Fibroblast of skin of back (primary cell): ENCODE measurements around the gene APPBP2. TPM values are rescaled to one million over a fixed set of nuclear protein-coding genes. Genes with fewer than 3 reads are reported as not detected.
"Not testable (repeated sequence)": the region's sequence is repeated elsewhere in the genome, so short reads cannot be mapped to it uniquely, and the experiment has no call there.

Experiments
- DNase-seq: peaks from one replicate; pipeline ENCODE4 v3.0.0-alpha.2; 2013
- polyA plus RNA-seq, 2 experiments: library from polyadenylated mRNA; unstranded; fragments of 120-200 nt; gene quantifications; one replicate each; pipeline ENCODE4 v1.2.1, GENCODE V29; 2013; ENCODE audit not compliant: insufficient read length in 2 of 2

APPBP2 gene
- polyA plus RNA-seq (2013, experiment 1 of 2; ENCODE audit: insufficient read length): 23.3 TPM
- polyA plus RNA-seq (2013, experiment 2 of 2; ENCODE audit: insufficient read length): 20.7 TPM

DNA sequence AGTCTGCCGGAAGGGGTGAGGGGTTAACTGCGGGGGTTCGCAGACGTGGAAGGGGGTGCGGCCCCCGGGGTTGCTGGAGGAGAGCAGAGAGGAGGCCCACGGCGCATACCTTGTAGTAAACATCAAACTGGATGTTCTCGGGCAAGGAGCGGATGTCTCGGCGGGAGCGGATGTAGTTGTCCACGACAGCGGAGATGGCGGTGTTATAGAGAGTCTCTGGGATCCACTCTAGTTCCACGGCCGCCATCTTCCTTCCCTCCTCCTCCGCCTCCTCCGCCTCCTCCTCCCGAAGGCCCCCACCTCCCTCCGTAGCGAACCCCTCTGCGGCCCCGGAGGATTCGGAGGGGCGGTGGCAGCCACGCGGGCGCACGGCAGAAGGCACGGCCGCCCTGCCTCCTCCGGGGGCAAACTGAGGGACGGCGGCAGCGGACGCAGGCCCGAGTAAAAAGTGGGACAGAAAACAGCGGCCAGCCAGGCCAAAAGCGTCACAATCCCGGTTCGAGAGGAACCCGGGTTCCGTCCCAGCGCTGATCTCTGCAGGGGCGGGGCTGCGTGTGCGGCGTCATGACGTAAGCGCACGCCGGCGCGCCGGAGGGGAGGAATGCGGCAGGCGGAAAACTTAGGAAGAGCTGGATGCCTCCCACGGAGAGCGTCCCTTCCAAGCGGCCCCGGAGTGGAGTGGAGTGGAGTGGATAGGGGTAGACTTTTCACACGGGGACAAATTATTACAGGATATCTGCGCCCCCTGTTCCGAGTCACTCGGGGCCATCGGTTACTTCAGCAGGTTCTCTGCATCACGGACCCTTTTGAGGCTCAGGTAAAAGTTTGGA, at the start of gene APPBP2:
TSS of gene APPBP2 (minus strand) at position 558 of the 830 bp plus-strand sequence. CDS start at position 247, 311 bp downstream.
- DNase-seq: peak; percentile 89

DNA sequence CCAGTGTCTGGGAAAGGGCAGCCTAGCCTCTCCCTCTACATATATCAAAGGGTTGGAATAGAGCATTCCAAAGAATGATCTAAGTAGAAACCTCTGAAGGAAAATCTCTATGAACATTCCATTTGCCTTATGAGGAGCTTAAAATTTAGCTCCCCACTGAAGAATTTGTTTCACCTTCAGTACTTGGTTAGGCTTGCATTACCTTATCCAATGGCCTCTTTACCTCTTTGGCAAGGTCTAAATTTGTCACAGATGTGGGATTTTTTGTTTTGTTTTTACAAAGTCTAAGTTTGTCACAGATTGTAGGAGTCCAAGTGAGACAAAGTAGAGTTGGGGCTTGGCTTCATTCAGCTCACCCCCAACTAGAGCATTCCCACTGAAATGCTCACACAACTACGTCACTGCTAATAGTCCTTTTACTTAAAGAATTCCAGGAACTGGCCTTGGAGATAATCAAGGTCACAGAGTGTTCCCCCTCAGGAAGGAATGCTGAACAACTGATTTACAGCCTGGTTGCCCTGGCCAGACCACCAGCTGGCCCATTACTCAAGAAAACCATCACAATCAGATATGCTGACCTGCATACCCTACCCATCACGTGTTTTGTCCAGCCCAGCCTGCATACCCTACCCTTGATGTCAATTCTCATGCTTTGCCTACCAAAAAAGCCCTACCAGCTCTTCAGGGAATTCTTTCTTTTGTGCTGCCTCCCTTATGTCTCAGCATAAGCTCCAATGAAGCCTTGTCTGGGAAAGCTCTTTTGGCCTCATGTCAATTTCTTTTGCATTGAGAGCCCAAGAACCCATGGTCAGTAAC, 47.4 kb upstream of the APPBP2 start:
- DNase-seq: peak; percentile 78

GRCh38 chr17:60565233-60565632, 39.2 kb upstream of the APPBP2 start:
- no peak for DNase-seq

GRCh38 chr17:60563743-60564142, 37.7 kb upstream of the APPBP2 start:
- DNase-seq: no peak

- no peak for DNase-seq
Measured at GRCh38 chr17:60562421-60562820, 36.4 kb upstream of the APPBP2 start.

DNA sequence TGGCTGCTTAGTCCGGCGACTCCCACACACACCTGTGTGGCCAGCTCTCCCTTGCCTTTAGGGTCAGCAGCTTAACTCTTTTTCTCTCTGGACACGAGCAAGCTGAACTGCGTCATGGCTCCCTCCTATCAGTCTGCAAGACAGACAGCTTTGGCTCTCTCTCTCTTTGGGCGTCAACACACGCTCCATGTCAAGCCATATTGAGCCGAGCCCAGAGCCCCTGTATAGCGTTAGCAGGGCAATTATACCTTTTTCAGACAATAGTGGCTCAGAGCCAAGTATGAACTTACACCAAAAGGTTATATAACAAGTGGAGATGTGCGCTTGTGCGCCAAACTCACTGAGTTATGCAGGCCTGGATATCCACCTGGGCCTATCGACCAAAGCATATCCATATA, 34.8 kb upstream of the APPBP2 start:
- DNase-seq: no peak

DNA sequence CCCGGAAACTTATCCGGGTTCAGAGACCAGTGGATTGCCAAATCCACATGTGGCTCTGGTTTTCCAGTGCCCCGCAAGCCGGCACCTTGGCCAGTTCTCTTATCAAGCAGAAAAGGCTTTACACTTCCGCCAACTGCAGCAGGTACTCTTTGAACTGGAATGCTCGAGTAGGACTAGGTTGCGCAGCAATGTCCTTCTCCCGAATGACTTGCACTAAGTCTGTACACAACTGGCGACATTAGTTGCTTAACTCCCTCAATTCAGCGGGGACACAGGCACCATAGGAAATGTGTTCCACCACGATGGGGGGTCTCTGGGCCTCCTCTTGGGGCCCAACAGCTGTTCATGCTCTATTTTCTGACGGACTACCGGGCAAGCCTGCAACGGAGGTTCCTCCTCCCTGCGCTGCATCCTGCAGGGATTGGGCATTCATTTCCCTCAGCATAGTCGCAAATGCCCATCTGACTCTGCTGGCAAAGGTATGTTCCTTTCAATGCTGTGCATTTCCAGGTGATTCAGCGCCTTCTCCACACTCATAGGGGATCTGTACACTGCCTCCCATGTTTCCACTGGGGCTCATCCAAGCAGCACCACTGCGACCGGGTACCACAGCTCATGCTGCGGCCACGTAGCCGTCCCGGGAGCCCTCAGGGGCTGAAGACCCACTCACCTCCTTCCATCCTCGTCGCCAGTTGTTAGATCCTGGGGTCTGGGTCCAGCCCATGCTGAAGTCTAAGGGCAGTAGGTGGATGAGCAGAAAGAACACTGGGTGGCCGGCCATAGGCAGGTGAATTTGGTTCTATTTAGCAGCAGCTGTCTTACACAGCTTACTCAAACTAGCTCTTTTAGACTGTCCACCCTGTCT, 34.2 kb upstream of the APPBP2 start:
- no peak for DNase-seq

- DNase-seq: no peak
Measured at GRCh38 chr17:60559659-60559994, 33.6 kb upstream of the APPBP2 start.

- DNase-seq: no peak
Measured at GRCh38 chr17:60557805-60558204, 31.8 kb upstream of the APPBP2 start.

DNA sequence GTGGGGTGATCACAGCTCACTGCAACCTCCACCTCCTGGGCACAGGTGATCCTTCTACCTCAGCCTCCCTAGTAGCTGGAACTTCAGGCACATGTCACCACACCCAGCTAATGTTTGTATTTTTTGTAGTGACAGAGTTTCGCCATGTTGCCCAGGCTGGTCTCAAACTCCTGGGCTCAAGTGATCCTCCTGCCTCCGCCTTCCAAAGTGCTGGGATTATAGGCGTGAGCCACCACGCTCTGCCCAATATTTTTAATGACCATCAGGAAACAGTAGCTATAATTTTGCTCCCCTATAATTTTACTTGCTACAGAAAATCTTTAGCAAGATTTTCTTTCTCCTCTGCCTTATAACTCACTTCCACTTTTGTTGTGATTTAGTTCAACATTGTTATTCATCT, 29.7 kb upstream of the APPBP2 start:
- DNase-seq: no peak

DNA sequence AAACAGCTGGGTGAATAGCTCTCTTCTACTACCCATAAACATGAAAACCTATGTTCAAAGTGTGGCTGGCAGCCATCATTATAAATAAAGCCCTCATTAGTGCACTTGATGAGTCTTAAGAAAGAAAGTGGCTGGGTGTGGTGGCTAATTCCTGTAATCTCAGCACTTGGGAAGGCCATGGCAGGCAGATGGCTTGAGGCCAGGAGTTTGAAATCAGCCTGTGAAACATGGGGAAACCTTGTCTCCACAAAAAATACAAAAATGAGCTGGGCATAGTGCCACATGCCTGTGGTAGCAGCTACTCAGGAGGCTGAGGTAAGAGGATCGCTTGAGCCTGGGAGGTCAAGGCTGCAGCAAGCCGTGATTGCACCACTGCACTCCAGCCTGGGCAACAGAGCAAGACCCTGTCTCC, 28.3 kb upstream of the APPBP2 start:
- peak; percentile 83 for DNase-seq

- DNase-seq: not testable (repeated sequence)
Measured at GRCh38 chr17:60552255-60552654, 26.2 kb upstream of the APPBP2 start.

DNA sequence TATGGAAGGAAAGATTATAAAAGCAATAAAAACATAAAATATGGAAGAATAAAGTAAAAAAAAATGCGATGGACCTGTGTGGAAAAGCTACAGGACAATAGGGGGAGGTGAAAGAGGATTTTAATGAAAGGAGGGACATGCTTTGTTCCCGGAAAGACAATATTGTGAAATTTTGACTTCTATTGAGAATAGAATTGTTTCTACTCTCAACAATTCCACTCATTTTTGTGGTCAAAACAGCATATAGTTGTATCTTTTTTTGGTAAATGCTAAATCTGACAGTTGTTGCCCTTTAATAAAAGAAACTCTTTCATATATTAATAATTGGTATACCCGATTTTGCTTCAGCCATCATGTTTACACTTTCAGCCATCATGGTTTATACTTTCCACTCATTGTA, 22.9 kb upstream of the APPBP2 start:
- peak; percentile 37 for DNase-seq

GRCh38 chr17:60545465-60546191, 19.6 kb upstream of the APPBP2 start:
- no peak for DNase-seq

DNA sequence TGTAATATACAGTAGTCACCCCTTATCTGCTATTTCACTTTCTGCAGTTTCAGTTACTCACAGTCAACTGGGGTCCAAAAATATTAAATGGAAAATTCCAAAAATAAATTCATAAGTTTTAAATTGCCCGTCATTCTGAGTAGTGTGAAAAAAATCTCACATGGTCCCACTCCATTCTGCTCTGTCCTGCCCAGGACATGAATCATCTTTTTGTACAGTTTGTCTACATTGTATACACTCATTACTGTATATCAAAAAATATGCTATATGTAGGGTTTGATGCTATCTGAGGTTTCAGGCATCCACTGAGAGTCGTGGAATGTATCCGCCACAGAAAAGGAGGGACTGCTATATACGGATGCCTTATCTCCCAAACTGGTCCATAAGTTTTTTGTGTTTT, 16.0 kb upstream of the APPBP2 start:
- peak; percentile 78 for DNase-seq

- no peak for DNase-seq
Measured at GRCh38 chr17:60540460-60540859, 14.4 kb upstream of the APPBP2 start.

GRCh38 chr17:60539807-60540206, 13.8 kb upstream of the APPBP2 start:
- DNase-seq: no peak

DNA sequence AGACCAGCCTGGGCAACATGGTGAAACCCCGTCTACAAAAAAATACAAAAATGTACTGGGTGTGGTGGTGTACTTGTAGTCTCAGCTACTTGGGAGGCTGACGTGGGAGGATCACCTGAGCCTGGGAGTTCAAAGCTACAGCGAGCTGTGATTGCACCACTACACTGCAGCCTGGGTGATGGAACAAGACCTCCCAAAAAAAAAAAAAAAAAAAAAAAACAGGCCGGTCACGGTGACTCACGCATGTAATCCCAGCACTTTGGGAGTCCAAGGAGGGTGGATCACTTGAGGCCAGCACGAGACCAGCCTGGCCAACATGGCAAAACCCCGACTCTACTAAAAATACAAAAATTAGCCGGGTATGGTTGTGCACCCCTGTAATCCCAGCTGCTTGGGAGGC, 12.7 kb upstream of the APPBP2 start:
- DNase-seq: no peak

GRCh38 chr17:60535382-60536279, 9.6 kb upstream of the APPBP2 start:
- DNase-seq: no peak

DNA sequence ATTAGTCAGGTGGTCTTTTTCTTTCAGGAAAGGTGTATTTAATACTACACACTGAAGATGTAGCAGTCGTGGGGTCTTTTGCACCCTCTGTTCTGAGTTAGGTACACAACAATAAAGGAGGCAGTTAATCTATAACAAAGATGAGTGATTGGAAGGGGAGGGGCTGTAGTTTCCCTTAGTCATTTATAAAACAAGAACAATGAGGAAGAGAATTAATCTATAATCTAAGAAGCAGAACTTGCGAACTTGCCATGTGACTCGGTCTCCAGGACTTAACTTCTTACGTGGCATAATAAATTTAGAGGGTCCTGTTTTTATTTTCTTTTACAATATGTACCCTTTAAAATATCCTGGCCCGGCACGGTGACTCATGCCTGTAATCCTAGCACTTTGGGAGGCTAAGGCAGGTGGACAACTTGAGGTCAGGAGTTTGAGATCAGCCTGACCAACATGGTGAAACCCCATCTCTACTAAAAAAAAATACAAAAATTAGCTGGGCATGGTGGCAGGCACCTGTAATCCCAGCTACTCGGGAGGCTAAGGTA, 8.6 kb upstream of the APPBP2 start:
- DNase-seq: no peak
